GM19099 (cell line): ENCODE results near the gene PRKCQ.

ENCODE experiments used
- POLR2A ChIP-seq: IDR thresholded peaks from 3 replicates; pipeline ENCODE4 v1.6.1; 2011; ENCODE audit warnings: low read depth; ENCODE audit not compliant: insufficient read length; ENCODE audit errors: extremely low read depth

Gene PRKCQ

DNA sequence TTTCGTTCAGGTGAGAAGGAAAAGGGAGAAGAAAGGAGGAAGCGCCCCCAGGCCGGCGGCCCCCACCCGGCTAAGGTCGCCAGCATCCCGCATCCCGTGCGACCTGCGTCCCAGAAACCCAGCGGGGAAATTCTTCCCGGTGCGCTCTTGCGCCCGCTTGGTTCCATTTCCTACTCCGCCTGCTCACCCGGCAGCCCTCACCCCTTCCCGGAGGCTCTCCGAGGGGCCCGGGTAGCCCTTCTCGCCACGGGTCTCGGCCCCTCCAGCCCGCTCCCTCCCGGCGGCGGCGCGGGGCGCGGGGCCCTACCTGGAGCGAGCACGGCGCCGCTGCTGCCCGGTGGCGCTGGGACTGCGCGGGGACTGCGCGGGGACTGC is at the start of gene PRKCQ:
PRKCQ (minus strand) TSS at position 373 of the 375 bp plus-strand sequence. CDS start 65,141 bp downstream, outside the sequence.
- TF ChIP-seq POLR2A = no peak

DNA sequence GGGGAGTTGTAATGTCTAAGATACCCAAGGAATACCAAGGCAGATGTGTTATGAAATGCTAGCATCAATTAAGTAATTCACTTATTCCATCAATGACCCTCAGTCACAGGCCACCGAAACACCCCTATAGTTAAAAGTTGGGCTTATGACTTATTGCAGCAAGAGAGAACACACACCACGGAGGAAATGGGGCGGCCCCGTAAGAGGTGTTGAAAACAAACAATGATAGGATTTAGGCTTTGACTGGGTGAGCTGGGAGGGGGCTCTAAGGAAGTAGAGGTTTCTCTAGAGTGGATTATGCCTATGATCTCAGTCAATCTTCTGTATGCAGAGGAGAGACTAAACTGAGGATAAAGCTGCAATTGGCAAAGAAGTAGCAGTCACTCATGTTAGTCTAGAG is 45.4 kb upstream of the PRKCQ start:
- no peak for TF ChIP-seq POLR2A

DNA sequence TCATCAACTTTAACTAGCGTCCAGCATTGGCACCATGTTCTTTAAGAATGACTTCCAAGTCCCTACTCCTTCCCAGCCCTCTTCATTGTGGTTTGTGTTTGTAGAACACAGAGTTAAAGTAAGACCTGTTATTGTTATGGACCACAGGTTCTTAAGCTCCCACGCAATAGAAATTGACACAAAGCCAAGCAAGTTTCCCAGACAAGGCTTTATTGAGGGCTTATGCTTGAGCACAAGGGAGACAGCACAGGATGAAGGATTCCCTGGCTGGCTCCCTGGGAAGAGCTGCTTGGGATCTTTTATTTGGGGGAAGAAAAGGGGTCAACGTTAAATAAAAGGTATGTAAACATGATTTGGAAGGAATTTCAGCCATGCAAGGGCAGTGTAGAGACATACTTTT is 44.3 kb upstream of the PRKCQ start:
- no peak for TF ChIP-seq POLR2A

DNA sequence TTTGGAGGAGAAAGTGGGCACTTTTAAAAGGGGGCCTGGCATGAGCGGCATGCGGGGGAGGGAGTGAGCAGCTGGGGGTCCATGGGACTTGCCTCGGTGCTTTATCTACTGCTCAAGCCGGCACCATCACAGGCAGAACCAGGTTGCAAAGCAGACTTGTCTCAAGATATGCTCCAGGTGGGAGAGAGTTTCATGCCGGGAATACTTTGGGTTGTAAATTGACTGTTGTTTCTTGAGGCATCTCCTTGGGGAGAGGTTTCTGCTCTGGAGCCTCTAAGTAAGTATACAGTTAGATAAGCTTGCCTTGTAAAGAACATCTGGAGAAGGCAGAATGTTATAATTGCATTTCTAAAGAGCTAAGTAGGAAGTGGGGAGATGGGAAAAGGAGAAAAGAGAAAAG is 42.8 kb upstream of the PRKCQ start:
- no peak for TF ChIP-seq POLR2A

DNA sequence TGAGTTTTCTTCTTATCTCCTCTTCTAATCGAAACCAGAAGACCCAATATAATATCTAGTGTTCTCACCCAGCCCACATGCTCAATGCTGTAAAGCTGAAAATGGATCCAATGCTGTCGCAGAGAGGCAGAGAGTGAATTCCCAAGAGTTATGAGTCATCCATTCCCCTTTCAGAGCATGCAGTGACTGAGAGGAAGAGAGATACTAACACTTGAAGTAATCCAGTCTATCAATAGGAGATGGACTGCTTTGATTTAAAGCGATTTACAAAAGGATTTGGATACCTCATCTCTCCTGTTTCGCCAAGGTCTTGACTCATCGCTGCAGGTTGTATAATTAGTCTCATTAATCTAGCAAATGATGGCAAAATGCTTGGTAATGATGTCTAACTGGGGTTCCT is 41.5 kb upstream of the PRKCQ start:
- TF ChIP-seq POLR2A = no peak

DNA sequence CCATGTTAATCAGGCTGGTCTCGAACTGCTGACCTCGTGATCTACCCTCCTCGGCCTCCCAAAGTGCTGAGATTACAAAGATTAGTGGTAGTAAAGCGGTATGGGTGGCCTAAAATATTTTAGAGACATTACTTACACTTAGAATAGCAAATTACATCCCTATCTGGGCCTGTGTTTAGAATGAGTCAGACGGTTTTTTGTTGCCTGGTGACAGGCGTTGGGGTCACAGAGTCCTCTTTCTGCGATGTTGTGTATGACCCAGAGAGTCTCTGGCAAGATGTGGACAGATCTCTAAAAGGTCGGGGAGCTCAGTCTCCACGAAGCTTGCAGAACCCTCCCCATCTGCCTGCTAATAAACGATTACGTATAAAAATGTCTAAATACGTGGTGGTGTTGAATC is 39.6 kb upstream of the PRKCQ start:
- no peak for TF ChIP-seq POLR2A

DNA sequence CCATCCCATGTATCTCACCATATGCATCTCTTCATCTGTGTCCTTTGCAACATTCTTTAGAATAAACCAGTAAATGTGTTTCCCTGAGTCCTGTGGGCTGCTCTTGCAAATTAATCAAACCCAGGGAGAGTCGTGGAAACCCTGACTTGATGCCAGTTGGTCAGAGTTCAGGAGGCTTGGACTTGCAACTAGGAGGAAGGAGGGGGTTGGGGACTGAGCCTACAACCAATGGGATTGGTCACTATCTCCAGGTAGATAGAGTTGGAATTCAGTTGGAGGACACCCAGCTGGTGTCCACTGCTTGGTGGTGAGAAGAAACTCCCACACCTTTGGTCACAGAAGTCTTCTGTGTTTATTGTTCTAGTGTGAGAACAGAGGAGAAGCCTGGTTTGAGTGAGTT is 38.3 kb upstream of the PRKCQ start:
- no peak for TF ChIP-seq POLR2A

DNA sequence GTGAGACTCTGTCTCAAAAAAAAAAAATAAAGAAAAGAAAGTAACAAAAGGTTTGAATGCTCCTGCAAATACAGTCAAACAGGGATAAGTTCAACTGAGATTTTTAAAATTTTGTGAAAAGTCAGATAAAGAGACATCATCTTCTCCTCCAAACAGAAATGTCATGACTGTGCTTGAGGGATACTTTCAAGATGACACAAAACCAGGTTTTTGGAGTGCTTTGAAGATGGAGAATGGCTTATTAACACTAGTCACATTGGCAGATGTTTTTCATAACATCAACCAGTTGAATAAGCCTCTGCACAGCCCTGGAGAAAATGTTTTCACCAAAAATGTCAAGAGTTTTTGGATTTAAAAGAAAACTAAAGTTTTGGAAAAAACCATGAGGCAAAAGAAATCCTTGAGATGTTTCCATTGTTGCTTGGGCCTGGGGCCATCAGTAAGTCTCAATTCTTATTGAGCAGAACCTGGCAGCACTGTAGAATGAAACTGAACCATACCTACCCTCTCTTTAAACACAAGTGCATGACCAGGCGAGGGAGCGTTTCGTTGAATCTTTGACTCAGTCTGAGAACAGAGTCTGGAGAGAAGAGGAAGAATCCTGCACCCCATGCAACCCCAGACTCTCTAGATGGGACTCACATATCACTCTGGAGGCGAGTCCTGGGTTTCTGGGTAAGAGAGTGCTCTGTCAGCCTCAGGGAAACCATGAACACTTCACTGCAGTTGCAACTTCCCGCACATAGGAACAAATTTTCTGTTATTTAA is 37.4 kb upstream of the PRKCQ start:
- no peak for TF ChIP-seq POLR2A

DNA sequence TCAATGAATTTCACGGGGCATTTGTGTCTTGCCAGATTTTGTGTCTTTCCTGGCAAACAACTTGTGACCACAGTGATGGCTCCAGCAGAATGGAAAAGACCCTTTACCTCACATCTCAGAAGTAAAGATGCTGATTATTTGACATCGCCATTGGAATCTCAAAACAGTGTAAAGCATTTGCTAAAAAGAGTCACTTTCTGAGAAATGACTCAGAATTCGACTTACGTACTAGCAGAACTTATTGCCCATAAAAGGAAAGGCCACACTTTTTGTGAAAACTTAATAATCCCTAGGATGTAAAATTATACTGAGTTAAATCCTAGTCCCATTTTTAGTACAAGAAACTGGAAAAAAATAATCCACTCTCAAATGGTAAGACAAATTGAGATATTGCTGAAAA is 35.9 kb upstream of the PRKCQ start:
- no peak for TF ChIP-seq POLR2A

DNA sequence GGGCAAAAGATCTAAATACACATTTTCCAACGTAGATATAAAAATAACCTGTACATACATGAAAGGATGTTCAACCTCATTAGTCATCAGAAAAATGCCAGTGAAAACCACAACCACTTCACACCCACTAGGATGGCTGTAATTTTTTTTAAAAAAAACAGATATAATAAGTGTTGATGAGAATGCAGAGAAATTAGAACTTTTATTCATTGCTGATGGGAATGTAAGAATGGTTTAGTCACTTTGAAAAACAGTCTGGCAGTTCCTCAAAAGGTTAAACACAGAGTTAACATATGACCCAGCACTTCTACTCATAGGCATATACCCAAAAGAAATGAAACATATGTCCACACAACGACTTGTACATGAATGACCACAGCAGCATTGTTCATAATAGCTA is 32.3 kb upstream of the PRKCQ start:
- TF ChIP-seq POLR2A = no peak

DNA sequence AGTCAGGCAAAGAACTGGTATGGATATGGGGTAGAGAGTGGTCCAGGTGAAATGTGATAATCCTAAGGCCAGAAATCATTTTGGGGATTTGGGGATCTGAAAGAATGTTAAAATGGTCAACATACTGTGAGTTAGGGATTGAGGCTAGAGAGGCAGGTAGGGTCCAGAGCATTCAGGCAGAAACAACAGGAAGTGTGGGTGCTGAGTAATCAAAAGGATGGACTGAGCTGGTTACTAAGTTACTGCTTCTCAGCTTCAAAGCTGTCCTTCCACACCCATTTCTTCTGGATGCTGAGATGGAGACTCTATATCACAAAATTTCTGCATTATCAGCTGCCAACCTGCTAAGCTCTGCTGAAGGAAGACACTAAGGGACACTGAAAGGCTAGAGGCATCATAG is 30.6 kb upstream of the PRKCQ start:
- no peak for TF ChIP-seq POLR2A

DNA sequence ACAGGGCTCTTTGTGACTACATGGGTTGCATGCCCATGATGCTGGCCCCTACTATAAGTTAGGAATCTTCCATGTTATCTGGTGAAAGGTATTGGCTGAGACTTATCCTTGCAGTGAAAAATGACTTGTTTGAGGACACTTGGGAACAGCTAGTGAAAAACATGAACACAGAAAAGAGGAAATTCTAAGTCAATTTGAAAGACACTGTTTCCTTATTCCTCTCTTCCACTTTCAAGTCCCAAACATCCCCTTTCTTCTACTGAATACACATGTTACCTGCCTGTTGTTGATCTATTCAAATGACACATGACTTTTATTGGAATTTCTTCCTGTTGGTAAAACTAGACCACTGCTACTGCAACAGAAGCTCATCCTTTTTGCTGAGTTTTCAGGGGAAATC is 29.5 kb upstream of the PRKCQ start:
- no peak for TF ChIP-seq POLR2A

DNA sequence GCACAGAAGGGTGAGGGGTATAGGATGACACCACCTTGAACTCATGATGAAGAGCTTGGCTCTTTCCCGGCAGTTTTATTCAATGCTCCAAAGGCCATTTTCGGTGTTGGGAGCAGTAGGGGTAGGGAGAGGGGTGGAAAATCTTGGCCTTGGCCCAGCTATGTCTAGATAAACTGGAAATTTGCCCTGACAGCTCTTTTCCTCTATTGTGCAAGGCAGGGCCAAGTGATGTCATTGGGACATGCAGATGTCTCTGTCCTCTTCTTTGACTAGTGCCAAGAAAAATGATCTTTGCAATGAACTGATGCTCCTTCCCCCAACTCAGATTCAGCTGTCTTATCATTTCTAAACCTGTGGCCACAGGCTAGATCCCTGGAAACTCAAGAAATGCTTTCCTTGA is 27.7 kb upstream of the PRKCQ start:
- no peak for TF ChIP-seq POLR2A

DNA sequence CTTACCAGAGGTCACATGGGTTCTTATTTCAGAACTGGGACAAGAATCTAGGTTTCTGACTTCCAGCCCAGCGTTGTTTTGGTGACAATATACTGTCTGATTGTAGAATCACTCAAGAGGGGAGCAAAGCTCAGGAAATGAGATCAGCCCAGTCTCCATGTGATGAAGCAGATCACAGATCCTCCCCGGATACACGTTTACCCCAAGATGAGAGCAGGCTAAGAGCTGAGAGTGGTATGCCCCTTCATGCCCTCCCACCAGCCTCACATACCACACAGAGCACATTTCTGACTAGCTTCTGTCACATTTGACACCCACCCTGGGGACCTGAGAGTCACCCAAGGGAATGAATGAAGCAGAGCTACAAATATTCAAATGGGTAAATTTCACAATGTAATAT is 27.1 kb upstream of the PRKCQ start:
- no peak for TF ChIP-seq POLR2A

DNA sequence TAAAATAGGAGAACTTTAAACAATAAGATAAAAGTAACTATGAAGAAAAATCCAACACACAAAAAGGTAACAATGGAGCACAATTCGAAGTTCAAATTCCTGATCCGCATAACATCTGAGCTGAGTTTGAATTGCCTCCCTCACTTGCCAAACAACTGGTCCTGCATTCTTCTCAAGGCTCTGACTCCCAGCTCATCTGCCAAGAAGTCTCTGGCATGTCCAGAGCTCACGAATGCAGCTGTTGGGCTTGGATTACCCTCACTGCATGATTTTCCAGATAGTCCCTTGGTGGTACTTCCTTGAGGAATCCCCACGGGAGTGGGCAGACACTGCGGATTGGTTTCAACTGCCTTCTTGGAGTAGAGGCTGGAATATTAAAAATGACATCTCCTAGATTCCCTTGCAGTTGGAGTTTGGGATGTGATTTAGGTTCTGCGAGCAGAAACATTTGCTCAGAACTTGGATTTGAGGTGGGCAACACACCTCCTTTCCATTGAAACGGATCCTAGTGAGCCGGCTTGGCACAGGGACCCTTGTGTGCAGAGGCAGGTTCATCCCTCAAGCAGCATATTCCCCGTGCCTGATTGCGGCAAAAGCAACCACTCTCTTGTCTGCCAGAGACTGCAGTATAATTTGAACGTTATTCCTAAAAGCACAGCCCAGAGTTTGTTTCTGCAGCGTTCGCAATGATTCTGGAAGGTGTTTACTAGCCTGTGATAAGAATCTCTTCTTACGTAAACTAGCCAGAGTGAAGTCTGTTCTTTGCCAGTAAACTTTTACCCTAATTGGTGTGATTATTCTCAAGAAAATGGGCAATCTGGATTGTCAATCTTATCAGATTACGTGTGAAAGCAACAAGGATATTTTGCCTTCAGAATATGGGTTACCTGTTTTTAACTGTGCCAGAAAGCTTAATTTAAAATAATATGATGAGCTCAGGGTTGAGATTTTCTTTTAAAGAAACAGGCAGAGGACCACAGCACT is 23.4 kb upstream of the PRKCQ start:
- TF ChIP-seq POLR2A = no peak

DNA sequence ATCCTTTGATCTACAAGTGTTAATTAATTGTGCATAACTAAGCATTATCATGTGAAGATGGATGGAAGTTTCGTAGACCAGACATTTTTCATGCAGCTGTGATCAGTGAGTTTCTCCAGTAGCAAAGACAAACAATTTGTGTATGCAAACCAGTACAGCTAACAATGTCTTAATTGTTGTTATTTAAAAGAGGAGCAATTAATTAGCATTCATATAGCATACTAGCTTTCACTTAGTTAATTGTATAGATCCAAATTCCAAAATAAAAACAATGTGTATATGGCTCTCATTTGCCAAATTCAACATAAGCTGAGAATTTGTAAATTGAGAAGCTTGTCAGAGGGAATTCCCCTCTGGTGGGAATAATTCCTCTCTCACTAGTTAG is 22.6 kb upstream of the PRKCQ start:
- no peak for TF ChIP-seq POLR2A
